Measurements from ENCODE around the gene INSC. TPM values are rescaled to one million over a fixed set of nuclear protein-coding genes. Genes with fewer than 3 reads are reported as not detected.

The INSC gene
- total and polyA plus RNA-seq, 2 experiments from 2014 or later: 0.10 TPM; not detected in 1

GRCh38 chr11:15208378-15209222 lies 93.9 kb downstream of the INSC start:
- Histone ChIP-seq H3K36me3 (replicated peaks; ENCODE audit: insufficient read depth, low read depth) (no peaks in the 10 kb centered on the region), H3K4me3 (no peak overlapping the region), H3K9me2 (replicated peaks; ENCODE audit: insufficient read depth) (no peaks in the 10 kb centered on the region), H4K20me1 (ENCODE audit: insufficient read depth, poor library complexity, severe bottlenecking) (no peaks in the 10 kb centered on the region), H2AFZ (no peak overlapping the region), H3K27me3 (no peaks in the 10 kb centered on the region), H3K79me2 (no peaks in the 10 kb centered on the region), H3K27ac (no peak overlapping the region), H3K4me1 (ENCODE audit: insufficient read depth) (no peaks in the 10 kb centered on the region), H3K4me2 (no peak overlapping the region), H3K9me3 (ENCODE audit: low read depth) (no peaks in the 10 kb centered on the region)
- WGBS (ENCODE audit: low lambda C conversion rate, missing lambda C conversion rate): 23% methylated on average over 10 of the region's 10 CpGs
- peak; percentile 89 for DNase-seq (ENCODE audit: low spot score)
- TF ChIP-seq CTCF (IDR thresholded peaks at IDR 0.05; ENCODE audit: poor library complexity) (peak; percentile 92), EZH2phosphoT487 (IDR thresholded peaks at IDR 0.05; ENCODE audit: low read depth, severe bottlenecking, unreplicated experiment) (no peak)

GRCh38 chr11:15212876-15213275 lies 98.2 kb downstream of the INSC start:
- H3K9me3 ChIP-seq (ENCODE audit: low read depth): no peaks in the 10 kb centered on the region
- H3K4me2 ChIP-seq: no peak overlapping the region
- no peaks in the 10 kb centered on the region for H3K27me3 ChIP-seq
- H3K4me1 ChIP-seq (ENCODE audit: insufficient read depth): no peaks in the 10 kb centered on the region
- H3K36me3 ChIP-seq (replicated peaks; ENCODE audit: insufficient read depth, low read depth): no peaks in the 10 kb centered on the region
- WGBS (ENCODE audit: low lambda C conversion rate, missing lambda C conversion rate): 95% methylated on average over 4 of the region's 4 CpGs
- no peak overlapping the region for H2AFZ ChIP-seq
- no peaks in the 10 kb centered on the region for H3K9me2 ChIP-seq (replicated peaks; ENCODE audit: insufficient read depth)
- H4K20me1 ChIP-seq (ENCODE audit: insufficient read depth, poor library complexity, severe bottlenecking): no peaks in the 10 kb centered on the region
- peak overlapping the region; percentile 8 for H3K27ac ChIP-seq
- no peaks in the 10 kb centered on the region for H3K79me2 ChIP-seq
- TF ChIP-seq EZH2 (IDR thresholded peaks at IDR 0.05; ENCODE audit: borderline replicate concordance) (no peak), EZH2phosphoT487 (IDR thresholded peaks at IDR 0.05; ENCODE audit: low read depth, severe bottlenecking, unreplicated experiment) (no peak), CTCF (IDR thresholded peaks at IDR 0.05; ENCODE audit: poor library complexity) (no peak)
- no peak for DNase-seq (ENCODE audit: low spot score)
- no peak overlapping the region for H3K4me3 ChIP-seq

GRCh38 chr11:15213471-15214231 lies 98.9 kb downstream of the INSC start:
- Histone ChIP-seq H3K4me1 (ENCODE audit: insufficient read depth) (no peaks in the 10 kb centered on the region), H3K27ac (peak overlapping the region; percentile 26), H3K9me2 (replicated peaks; ENCODE audit: insufficient read depth) (no peaks in the 10 kb centered on the region), H3K9me3 (ENCODE audit: low read depth) (no peaks in the 10 kb centered on the region), H3K4me2 (no peak overlapping the region), H3K79me2 (no peaks in the 10 kb centered on the region), H3K27me3 (no peaks in the 10 kb centered on the region), H3K36me3 (replicated peaks; ENCODE audit: insufficient read depth, low read depth) (no peaks in the 10 kb centered on the region), H4K20me1 (ENCODE audit: insufficient read depth, poor library complexity, severe bottlenecking) (no peaks in the 10 kb centered on the region), H2AFZ (no peak overlapping the region), H3K4me3 (no peak overlapping the region)
- no peak for TF ChIP-seq EZH2phosphoT487 (IDR thresholded peaks at IDR 0.05; ENCODE audit: low read depth, severe bottlenecking, unreplicated experiment)
- no peak for TF ChIP-seq CTCF (IDR thresholded peaks at IDR 0.05; ENCODE audit: poor library complexity)
- TF ChIP-seq EZH2 (IDR thresholded peaks at IDR 0.05; ENCODE audit: borderline replicate concordance): no peak
- peak; percentile 32 for DNase-seq (ENCODE audit: low spot score)
- WGBS (ENCODE audit: low lambda C conversion rate, missing lambda C conversion rate): 57% methylated on average over 3 of the region's 3 CpGs
